Measurements from ENCODE around the gene PRKN.

The PRKN gene

GRCh38 chr6:162727322-162728182 lies at the start of gene PRKN, which contains the start of gene PACRG:
Gene PRKN (minus strand): TSS chr6:162727766.
Gene PACRG (plus strand): TSS chr6:162727974.
- peak; percentile 93 for DNase-seq (ENCODE audit: low read depth)

GRCh38 chr6:162777091-162777490 lies 49.5 kb upstream of the PRKN start:
- DNase-seq (ENCODE audit: low read depth) = no peak

GRCh38 chr6:162773996-162774395 lies 46.4 kb upstream of the PRKN start:
- no peak for DNase-seq (ENCODE audit: low read depth)

- DNase-seq (ENCODE audit: low read depth) = no peak
Measured at GRCh38 chr6:162772466-162772865, 44.9 kb upstream of the PRKN start.

GRCh38 chr6:162770955-162771354 lies 43.4 kb upstream of the PRKN start:
- no peak for DNase-seq (ENCODE audit: low read depth)

GRCh38 chr6:162770136-162770535 lies 42.6 kb upstream of the PRKN start:
- DNase-seq (ENCODE audit: low read depth) = no peak

GRCh38 chr6:162753775-162754174 lies 26.2 kb upstream of the PRKN start:
- no peak for DNase-seq (ENCODE audit: low read depth)

- no peak for DNase-seq (ENCODE audit: low read depth)
Measured at GRCh38 chr6:162751211-162751859, 23.8 kb upstream of the PRKN start.

GRCh38 chr6:162750776-162751175 lies 23.2 kb upstream of the PRKN start:
- no peak for DNase-seq (ENCODE audit: low read depth)

GRCh38 chr6:162736961-162737360 lies 9.4 kb upstream of the PRKN start:
- no peak for DNase-seq (ENCODE audit: low read depth)

GRCh38 chr6:162733489-162733888 lies 5.9 kb upstream of the PRKN start:
- DNase-seq (ENCODE audit: low read depth) = no peak

GRCh38 chr6:162730502-162730901 lies 2.9 kb upstream of the PRKN start:
- no peak for DNase-seq (ENCODE audit: low read depth)

- no peak for DNase-seq (ENCODE audit: low read depth)
Measured at GRCh38 chr6:162728706-162729105, 1.1 kb upstream of the PRKN start.

GRCh38 chr6:162728197-162728596 lies 631 bp upstream of the PRKN start:
- no peak for DNase-seq (ENCODE audit: low read depth)

- no peak for DNase-seq (ENCODE audit: low read depth)
Measured at GRCh38 chr6:162726947-162727321, 632 bp downstream of the PRKN start.

- DNase-seq (ENCODE audit: low read depth) = no peak
Measured at GRCh38 chr6:162722633-162723032, 4.9 kb downstream of the PRKN start.

GRCh38 chr6:162722226-162722625 lies 5.3 kb downstream of the PRKN start:
- no peak for DNase-seq (ENCODE audit: low read depth)

GRCh38 chr6:162721404-162721687 lies 6.2 kb downstream of the PRKN start:
- no peak for DNase-seq (ENCODE audit: low read depth)

GRCh38 chr6:162719528-162719927 lies 8.0 kb downstream of the PRKN start:
- no peak for DNase-seq (ENCODE audit: low read depth)

GRCh38 chr6:162715601-162716000 lies 12.0 kb downstream of the PRKN start:
- DNase-seq (ENCODE audit: low read depth) = no peak

- DNase-seq (ENCODE audit: low read depth) = no peak
Measured at GRCh38 chr6:162713974-162714780, 13.4 kb downstream of the PRKN start.

GRCh38 chr6:162712694-162713093 lies 14.9 kb downstream of the PRKN start:
- DNase-seq (ENCODE audit: low read depth) = no peak

GRCh38 chr6:162711376-162711775 lies 16.2 kb downstream of the PRKN start:
- DNase-seq (ENCODE audit: low read depth) = no peak

All from stimulated activated CD8-positive, alpha-beta memory T cell treated with anti-CD3 and anti-CD28 coated beads, Interleukin-12 subunit alpha, Interleukin-12 subunit beta, amount 100 ng/mL, for 1 hour (primary cell).